IMR-90 (cell line): ENCODE measurements around the gene TRIM2.

Source experiments
- CEBPB ChIP-seq: IDR thresholded peaks from 2 replicates; pipeline ENCODE4 v1.6.1; 2012; ENCODE audit warnings: low read depth, low read length, improper control_type of control experiment
- CHD1 ChIP-seq: IDR thresholded peaks from 2 replicates; pipeline ENCODE4 v1.6.1; 2012; ENCODE audit warnings: low read depth, low read length, improper control_type of control experiment
- FOS ChIP-seq: fragments of 150-350 bp; IDR thresholded peaks from 2 replicates; pipeline ENCODE4 v1.6.1; 2016; ENCODE audit warnings: low read depth, low read length
- MAFK ChIP-seq: IDR thresholded peaks from 2 replicates; pipeline ENCODE4 v1.6.1; 2012; ENCODE audit warnings: low read depth, low read length, improper control_type of control experiment
- MXI1 ChIP-seq: IDR thresholded peaks from 2 replicates; pipeline ENCODE4 v1.6.1; 2012; ENCODE audit warnings: low read depth, mild to moderate bottlenecking, low read length, moderate library complexity, borderline replicate concordance
- POLR2A ChIP-seq: IDR thresholded peaks from 2 replicates; pipeline ENCODE4 v1.6.1; 2012; ENCODE audit warnings: mild to moderate bottlenecking, low read depth, low read length
- RAD21 ChIP-seq: IDR thresholded peaks from 2 replicates; pipeline ENCODE4 v1.6.1; 2012; ENCODE audit warnings: low read length, improper control_type of control experiment
- RCOR1 ChIP-seq: IDR thresholded peaks from 2 replicates; pipeline ENCODE4 v1.6.1; 2012; ENCODE audit warnings: mild to moderate bottlenecking, low read length, improper control_type of control experiment; ENCODE audit not compliant: insufficient replicate concordance
- SMC3 ChIP-seq: fragments of 150-350 bp; IDR thresholded peaks from 2 replicates; pipeline ENCODE4 v1.6.1; 2016; ENCODE audit warnings: low read depth, mild to moderate bottlenecking, antibody characterized with exemption, low read length, moderate library complexity
- TF ChIP-seq, protein P1 (sequence below): conservative IDR thresholded peaks from 2 replicates; pipeline ENCODE4 v1.5.1; 2012; ENCODE audit warnings: mild to moderate bottlenecking, low read depth, low read length, improper control_type of control experiment

DNA sequence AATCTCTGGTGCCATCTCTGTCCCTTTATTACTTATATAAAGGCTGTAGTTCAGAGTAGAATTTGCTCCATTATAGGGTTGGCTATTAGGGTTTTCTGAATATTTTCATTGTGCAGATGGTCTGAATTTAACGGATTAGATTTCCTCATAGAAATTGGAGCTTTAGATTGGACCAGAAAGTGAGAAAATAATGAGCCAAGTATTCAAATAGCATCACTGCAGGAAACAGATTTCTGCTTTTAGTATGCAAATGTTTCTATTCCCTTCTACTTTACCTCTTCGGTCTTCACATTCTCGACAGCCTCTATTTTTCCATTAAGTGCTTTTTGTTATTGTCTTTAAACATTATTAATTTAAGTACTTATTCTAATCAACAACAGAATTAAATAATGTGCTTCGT, 55.4 kb downstream of the TRIM2 start:
- TF ChIP-seq CEBPB (no peak), RAD21 (no peak), POLR2A (no peak), SMC3 (no peak), CHD1 (no peak), MAFK (no peak), RCOR1 (no peak), FOS (no peak), MXI1 (no peak)
- TF ChIP-seq, protein P1, sequence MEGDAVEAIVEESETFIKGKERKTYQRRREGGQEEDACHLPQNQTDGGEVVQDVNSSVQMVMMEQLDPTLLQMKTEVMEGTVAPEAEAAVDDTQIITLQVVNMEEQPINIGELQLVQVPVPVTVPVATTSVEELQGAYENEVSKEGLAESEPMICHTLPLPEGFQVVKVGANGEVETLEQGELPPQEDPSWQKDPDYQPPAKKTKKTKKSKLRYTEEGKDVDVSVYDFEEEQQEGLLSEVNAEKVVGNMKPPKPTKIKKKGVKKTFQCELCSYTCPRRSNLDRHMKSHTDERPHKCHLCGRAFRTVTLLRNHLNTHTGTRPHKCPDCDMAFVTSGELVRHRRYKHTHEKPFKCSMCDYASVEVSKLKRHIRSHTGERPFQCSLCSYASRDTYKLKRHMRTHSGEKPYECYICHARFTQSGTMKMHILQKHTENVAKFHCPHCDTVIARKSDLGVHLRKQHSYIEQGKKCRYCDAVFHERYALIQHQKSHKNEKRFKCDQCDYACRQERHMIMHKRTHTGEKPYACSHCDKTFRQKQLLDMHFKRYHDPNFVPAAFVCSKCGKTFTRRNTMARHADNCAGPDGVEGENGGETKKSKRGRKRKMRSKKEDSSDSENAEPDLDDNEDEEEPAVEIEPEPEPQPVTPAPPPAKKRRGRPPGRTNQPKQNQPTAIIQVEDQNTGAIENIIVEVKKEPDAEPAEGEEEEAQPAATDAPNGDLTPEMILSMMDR, result no peak
